GM18508 (cell line): ENCODE measurements around the gene DTL.
"Not testable (repeated sequence)": the region's sequence is repeated elsewhere in the genome, so short reads cannot be mapped to it uniquely, and the experiment has no call there.

Experiments
- ATAC-seq: cut with Tn5 transposase; IDR thresholded peaks from one replicate; pipeline ENCODE4 v1.9.1; 2021; ENCODE audit warnings: moderate number of reproducible peaks; ENCODE audit not compliant: insufficient read depth, unreplicated experiment

DTL gene, protein sequence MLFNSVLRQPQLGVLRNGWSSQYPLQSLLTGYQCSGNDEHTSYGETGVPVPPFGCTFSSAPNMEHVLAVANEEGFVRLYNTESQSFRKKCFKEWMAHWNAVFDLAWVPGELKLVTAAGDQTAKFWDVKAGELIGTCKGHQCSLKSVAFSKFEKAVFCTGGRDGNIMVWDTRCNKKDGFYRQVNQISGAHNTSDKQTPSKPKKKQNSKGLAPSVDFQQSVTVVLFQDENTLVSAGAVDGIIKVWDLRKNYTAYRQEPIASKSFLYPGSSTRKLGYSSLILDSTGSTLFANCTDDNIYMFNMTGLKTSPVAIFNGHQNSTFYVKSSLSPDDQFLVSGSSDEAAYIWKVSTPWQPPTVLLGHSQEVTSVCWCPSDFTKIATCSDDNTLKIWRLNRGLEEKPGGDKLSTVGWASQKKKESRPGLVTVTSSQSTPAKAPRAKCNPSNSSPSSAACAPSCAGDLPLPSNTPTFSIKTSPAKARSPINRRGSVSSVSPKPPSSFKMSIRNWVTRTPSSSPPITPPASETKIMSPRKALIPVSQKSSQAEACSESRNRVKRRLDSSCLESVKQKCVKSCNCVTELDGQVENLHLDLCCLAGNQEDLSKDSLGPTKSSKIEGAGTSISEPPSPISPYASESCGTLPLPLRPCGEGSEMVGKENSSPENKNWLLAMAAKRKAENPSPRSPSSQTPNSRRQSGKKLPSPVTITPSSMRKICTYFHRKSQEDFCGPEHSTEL

GRCh38 chr1:212035123-212035834 lies at the start of gene DTL, which contains the start of gene INTS7:
Gene DTL (plus strand): TSS chr1:212035748. CDS start chr1:212035891, 143 bp downstream.
Gene INTS7 (minus strand): TSS chr1:212035557. CDS start chr1:212035437, 120 bp downstream.
- peak; percentile 69 for ATAC-seq

DNA sequence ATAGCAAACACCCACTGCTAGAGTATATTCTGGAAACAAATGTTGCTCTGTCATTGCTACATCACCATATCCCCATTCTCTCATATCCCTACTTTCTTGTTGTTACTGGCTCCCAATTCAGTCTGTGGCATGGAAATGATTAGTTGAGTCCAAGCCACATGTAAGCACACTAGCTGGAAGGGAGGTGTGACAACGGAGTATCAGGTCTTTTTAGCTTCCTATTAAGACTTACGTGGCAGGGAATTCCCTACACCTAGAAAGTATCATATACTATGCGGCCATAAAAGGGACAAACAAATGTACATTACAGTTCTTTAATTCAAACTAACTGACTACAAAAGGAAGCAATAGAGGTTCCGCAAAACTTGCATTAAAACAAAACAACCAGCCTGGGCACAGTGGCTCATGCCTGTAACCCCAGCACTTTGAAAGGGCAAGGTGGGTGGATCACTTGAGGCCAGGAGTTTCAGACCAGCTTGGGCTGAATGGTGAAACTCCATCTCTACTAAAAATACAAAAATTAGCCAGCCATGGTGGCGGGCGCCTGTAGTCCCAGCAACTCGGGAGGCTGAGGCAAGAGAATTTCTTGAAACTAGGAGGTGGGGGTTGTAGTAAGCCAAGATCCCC lies 48.8 kb upstream of the DTL start:
- no peak for ATAC-seq

DNA sequence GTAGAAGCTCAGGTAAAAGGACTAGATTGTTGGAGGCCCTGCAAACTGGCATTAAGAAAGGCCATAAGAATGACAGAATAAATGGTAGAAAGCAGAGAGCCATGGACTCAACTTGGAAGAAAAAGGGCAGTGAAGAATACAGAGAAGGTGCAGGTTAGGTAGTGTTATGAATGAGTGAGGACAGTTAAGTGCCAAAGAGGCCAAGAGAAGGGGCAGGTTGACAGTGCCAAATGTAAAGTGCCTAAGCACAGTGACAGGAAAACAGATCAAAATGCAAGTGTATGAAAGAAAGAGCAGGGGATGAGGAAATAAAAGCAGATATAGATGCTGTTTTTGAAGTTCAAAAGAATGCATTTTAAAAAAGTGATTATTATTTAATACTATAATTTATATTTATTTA lies 43.9 kb upstream of the DTL start:
- no peak for ATAC-seq

DNA sequence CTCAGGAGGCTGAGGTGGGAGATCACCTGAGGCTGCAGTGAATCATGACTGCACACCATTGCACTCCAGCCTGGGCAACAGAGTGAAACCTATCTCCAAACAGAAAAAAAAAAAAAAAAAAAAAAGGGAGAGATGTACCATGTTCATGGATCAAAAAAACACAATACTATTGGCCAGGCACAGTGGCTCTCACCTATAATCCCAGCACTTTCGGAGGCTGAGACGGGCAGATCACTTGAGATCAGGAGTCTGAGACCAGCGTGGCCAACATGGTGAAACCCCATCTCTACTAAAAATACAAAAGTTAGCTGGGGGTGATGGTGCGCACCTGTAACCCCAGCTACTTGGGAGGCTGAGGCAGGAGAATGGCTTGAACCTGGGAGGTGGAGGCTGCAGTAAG lies 38.1 kb upstream of the DTL start:
- not testable (repeated sequence) for ATAC-seq

DNA sequence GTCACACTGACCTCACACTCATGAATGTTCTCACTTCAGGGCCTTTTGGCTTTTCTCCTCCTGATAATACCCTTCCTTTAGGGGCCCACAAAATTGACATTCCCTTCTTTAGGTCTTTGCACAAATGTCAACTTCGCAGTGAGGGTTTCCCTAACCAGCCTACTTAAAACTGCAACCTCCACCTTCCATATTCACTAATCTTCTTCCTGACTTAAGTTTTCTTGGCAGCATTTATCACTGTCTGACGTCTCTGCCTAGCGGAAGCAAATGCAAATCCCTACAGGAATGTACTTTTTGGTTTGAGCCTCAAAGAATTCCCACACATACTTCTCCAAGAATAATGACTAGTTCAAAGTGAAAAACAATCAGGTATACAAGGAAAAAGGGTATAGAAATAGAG lies 33.0 kb upstream of the DTL start:
- no peak for ATAC-seq

- no peak for ATAC-seq
Observed at GRCh38 chr1:212004895-212005608, 30.5 kb upstream of the DTL start.

DNA sequence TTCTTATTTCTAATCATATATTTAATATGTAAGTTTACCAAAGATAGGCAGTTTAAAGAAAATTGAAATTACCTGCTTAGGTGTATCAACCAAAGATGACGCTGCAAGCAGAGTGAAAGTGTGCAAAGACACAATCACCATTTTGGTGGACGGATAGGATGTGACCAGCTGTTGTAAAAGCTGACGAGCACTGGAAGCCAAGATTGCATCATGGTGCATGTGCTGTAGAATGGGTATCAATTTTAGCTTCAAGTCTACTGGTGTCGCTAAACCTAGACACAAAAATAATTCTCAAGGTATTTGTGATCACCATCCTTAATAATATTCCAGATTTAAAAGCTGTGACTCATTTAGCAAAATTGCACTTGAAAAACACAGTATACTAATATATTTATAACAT lies 28.4 kb upstream of the DTL start:
- no peak for ATAC-seq

GRCh38 chr1:212007886-212008285 lies 27.7 kb upstream of the DTL start:
- no peak for ATAC-seq

DNA sequence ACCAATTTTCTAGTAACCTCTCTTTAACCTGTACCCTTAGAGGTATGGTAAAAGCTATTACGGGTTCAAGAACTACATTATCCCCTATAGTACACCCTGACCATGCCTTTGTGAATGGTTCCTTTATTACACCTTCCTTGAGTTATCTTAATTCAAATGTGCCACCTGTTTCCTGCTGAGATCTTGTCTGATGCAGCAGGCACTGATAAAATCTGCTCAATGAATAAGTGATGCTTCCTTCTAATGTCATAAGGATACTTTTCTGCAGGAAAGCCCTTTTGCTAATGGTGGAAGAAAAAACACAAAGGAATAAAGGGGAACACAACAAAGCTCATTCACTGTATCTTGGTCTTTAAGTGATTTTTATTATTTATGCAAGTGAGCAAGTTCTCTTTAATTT lies 26.0 kb upstream of the DTL start:
- no peak for ATAC-seq

DNA sequence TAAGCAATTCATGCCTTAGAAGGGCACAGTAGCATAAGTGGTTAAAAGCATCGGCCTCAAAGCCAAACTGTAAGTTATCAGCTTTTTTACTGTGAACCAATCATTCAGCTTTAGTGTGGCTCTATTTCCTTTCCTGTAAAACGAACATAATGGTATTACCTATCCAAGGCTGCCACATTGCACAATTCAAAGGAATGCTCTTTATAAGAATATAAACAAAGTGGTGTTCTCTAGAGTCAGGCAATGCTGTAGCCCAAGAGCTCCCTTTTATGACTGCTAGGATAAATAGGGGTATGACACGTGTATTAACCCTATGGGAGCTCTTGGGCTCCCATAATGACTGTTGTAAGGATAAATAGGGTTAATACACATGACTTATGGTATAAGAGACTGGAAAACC lies 25.5 kb upstream of the DTL start:
- ATAC-seq, result no peak

DNA sequence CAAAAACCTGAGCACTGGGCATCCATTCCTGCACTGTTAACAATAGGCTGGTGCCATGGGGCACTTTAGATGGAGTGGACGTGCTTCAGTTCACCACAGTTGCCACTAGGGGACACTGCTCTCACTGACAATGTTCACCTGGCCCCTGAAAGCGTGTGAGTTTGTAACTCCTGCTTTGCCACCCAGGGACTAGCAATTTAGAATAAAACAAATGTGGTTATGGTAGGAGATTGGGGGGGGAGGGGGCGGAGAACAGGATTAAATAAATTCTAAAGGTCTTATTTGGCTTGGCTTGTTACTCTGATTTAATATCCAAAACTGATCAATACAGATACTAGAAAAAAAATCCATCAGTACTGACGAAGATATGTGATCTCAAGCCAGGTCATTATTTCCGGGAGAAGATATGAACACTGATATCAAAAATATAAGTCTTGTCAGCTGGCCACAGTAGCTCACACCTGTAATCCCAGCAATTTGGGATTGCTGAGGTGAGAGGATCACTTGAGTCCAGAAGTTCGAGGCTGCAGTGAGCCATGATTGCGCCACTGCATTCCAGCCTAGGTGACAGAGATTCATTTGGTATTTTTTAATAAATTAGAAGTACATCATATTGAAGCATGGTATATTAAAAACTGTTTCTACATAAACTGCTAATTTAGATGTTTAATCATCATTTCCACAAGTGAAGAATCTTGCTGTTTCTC lies 23.4 kb upstream of the DTL start:
- peak; percentile 72 for ATAC-seq

DNA sequence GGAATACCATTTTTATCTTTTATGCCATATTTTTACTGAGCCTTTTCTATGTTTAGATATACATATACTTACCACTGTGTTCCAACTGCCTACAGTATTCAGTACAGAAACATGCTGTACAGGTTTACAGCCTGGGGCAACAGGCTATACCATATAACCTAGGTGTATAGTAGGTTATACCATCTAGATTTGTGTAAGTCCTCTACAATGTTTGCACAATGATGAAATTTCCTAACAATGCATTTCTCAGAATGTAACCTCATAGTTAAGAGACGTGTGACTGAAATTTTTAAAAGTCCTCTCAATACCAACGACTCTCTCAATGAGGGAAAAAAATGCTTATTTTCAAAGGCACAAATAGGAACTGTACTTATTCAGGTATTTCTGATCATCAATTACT lies 21.9 kb upstream of the DTL start:
- no peak for ATAC-seq

DNA sequence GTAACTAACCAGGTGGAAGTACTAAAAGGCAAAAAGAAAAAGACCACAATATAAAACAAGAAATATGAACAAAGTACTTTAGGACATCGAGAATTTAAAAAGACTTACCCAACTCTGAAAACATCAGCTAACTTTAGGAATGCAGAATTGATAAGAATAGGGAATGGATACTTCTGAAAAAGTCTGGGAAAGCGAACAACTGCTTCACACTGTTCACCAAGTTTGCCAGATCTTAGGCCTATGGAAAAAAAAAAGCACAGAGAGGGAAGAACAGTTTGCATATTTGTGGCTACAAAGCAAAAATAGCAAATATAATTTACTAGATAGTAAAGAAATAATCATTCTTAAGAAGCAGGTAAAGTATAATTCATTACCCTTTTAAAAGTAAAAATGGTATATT lies 14.6 kb upstream of the DTL start:
- ATAC-seq, result no peak

- no peak for ATAC-seq
Observed at GRCh38 chr1:212021563-212021962, 14.0 kb upstream of the DTL start.

GRCh38 chr1:212022908-212023307 lies 12.6 kb upstream of the DTL start:
- ATAC-seq, result not testable (repeated sequence)

DNA sequence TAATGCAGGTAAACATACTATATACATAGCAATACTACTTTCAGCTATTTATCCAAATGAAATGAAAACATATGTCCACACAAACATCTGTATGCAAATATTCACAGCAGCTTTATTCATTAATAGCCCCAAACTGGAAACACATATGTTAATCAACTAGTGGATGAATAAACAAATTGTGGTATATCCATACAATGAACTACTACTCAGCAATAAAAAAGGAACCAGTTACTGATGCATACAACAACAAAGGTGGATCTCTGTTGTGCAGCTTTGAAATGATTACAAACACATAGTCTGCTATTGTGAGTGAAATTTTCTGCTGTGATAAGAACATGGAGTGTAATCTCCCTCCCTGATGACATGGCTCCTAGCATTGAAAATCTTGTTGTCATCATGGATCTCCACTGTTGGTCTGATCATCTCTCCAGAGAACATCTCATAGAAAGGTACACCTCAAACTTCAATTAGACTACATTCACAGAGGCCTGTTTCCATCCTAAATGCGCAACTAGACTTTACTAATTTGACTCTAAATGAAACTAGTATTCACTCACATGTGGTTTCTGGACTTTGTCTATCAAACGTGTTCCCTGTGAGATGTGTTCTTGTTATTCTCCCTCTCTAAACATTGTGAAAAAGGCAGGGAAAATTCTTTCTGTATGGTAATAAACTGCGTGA lies 10.9 kb upstream of the DTL start:
- ATAC-seq, result no peak

DNA sequence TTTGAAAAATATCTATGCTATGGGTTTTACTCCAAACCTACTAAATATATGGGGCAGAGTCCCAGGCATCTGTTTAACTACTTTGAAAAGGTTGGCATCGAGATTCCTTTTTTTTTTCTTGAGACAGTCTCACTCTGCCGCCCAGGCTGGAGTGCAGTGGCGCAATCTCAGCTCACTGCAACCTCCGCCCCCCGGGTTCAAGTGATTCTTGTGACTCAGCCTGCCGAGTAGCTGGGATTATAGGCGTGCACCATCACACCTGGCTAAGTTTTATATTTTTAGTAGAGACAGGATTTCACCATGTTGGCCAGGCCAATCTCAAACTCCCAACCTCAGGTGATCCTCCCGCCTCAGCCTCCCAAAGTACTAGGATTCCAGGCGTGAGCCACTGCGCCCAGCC lies 7.8 kb upstream of the DTL start:
- not testable (repeated sequence) for ATAC-seq

DNA sequence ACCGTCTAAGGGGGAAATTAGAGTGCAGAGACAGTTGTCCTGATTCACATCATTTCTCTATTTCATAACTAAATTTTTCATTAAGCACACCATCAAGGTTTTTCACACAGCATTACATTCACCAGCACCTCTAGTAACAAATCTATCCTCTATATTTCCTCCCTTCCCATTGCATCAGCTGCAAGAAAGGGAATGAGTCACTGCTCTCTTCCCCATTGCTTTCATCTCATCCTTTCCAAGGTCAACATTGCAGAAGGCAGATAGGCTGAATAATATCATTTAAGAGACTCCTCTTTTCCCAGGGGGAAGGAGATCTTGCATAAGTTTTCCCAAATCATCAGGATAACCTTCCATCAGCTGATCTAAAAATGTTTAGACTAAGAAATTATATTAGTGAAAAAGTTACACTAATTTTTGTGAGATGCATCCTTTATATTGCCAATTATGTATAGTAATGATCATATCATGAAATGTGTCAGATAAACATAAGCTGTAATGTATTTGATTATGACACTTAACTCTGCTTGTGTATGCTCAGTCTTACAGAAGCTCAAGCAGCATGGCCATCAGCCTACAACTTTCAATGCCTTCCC lies 4.5 kb upstream of the DTL start:
- no peak for ATAC-seq
